CD4-positive, alpha-beta T cell treated with Interleukin-6 for 4 hours (primary cell): Measurements from ENCODE around the gene C3orf33.

Source experiments
- DNase-seq: peaks from one replicate; pipeline ENCODE4 v3.0.0-alpha.2; 2020; ENCODE audit warnings: mixed read lengths

C3orf33 gene

GRCh38 chr3:155785662-155786295 is 20.3 kb downstream of the C3orf33 start:
- no peak for DNase-seq

DNA sequence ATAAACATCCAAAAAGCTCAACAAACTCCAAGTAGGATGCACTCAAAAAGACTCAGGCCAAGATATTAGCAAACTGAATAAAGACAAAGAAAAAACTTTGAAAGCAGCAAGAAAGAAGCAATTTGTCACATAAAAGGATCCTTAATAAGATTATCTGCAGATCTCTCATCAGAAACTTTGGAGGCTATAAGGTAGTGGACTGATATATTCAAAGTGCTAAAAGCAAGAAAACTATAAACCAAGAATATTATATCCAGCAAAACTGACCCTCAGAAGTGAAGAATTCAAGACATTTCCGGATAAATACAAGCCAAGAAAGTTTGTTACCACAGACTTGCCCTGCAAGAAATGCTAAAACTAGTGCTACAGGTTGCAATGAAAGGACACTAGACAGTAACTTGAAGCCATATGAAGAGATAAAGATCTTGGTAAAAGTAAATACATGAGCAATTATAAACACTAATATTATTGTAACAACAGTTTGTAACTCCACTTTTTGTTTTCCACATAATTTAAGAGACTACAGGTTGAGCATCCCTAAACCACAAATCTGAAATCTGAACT is 23.6 kb downstream of the C3orf33 start:
- DNase-seq = no peak

- no peak for DNase-seq
These were observed 25.8 kb downstream of the C3orf33 start for GRCh38 chr3:155780291-155780690.

DNA sequence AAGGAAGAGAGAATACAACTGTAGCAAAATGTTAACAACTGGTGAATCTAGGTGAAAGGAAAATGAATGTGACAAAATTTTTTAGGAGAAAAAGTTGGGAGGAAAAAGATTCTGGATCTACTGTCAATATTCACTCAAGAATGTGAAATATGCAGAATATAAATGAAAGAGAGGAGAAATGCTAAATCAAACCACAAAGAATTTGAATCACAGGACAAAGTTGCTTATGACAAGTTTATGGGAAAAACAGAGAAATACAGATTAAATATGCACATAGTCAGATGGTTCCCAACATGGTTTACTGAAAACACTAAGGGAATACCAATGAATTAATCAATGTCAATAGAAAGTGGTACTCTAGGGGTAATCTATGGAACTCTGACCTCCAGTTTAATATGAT is 27.6 kb downstream of the C3orf33 start:
- no peak for DNase-seq

DNA sequence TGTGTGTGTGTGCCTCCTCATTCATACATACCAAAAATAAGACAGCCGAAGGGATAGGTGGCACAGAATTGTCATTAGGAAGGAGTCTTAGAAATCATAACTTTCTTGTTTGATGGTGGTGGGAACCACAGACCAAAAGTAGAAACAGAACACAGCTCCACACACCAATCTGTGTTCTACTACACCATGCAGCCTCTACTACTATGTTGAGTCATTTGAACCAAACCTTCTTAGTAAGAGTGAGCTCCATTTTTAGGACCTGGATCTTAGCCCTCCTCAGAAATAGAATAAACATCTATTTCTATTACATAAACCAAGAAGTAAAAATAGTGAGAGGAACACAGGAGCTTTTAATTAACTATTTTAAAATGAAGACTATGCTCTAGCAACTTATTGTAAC is 33.3 kb downstream of the C3orf33 start:
- no peak for DNase-seq

DNA sequence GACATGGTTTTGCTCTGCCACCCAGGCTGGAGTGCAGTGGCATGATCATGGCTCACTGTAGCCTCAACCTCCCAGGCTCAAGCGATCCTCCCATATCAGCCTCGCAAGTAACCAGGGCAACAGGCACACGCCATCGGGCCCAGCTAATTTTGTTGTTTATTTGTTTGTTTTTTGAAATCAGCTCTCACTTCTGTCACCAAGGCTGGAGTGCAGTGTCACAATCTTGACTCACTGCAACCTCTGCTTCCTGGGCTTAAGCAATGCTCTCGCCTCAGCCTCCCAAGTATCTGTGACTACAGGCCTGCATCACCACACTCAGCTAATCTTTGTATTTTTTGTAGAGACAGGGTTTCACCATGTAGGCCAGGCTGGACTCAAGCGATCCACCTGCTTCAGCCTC is 35.0 kb downstream of the C3orf33 start:
- DNase-seq = no peak

DNA sequence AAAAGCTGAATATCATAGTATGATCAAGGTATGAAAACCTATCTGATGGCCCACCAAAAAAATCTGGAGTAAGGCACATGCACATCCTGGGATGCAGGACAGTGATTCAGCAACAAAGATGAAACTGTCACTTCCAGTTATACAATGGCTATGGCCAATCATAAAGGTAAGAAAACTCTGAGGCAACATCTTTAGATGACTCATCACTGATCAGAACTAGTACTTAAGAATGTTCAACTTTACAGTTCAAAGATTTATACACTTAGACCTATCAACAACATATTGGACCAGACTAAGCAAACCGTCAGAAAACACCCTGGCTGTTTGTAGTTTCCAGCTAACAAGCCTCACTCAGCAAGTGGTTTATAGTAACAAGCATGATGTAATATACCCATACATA is 39.9 kb downstream of the C3orf33 start:
- no peak for DNase-seq

DNA sequence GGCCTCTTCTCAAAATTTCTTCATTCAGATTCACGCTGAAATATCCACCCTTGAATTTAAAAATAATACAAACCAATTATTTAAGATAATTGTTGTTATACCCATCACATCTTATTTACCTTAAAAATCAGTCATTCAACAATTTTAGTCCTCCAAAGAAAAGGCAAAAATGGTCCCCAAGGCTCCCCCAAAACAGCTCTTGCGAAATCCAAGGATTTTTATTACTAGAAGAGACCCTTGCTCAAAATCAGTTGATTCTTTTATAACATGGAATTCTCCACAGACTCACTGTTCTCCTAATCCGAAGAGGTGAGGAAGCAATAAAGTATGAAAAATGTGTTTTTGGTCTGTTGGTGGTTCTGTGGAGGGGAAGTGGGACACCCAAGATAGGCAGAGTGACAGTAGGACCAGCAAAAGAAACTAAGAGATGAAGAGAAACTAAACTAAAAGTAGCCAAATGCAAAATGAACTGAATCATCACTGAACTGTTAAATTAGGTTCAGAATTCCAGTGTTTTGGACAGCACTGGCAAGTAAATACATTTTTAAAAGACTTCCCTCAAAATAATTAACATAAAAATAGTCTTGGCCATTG is 42.1 kb downstream of the C3orf33 start:
- DNase-seq = no peak

GRCh38 chr3:155760653-155761052 is 45.4 kb downstream of the C3orf33 start:
- no peak for DNase-seq

DNA sequence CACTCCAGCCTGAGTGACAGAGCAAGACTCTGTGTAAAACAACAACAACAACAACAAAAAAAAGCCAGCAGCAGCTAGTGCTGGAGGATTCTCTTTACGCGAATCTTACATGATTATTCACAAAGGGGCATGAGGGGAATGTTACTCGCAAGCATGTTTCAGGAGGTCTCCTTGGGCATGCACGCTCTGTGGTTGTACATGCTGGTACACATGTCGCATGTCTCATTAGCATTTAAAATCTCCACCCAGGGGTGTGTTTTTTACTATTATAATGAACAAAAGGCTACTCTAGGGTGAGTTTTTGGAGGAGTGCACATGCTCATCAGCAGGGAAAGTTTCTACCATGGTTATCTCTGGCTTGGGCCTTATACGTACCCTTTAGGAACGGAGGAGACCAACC is 48.5 kb downstream of the C3orf33 start:
- DNase-seq = no peak

- peak; percentile 12 for DNase-seq
These were observed 52.9 kb downstream of the C3orf33 start for GRCh38 chr3:155753038-155753639.

GRCh38 chr3:155748611-155749365 is 57.3 kb downstream of the C3orf33 start:
- DNase-seq = no peak

GRCh38 chr3:155747946-155748290 is 58.2 kb downstream of the C3orf33 start:
- DNase-seq = no peak

DNA sequence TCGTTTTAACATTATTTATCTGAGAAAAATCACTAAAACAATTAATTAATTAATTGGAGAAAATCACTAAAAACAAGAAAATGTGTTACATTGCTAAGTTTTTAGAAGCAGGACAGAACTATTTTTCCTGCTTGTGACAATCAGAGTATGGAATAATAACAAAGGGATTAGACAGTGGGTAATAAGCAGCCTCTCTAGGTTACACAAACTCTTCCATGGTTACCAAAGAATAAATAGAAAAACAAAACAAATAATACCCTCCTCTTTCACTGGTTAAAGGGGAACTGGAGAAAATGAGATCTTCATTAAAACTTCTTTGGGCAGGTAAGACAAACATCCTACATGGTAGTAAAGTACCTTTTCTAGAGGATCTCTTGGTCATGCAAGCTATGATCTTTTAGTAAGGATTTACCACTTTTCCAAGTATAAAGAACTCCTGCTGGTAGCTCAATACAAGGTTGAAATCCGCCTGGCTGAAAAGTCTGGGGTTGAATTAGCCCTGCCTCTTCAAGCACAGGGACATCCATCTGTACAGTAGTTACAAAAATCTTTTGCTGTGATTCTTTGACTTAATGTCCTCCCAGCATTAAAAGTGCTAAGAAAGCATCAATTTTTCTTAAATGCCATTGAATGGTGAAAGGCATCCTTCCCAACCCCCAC is 58.7 kb downstream of the C3orf33 start:
- no peak for DNase-seq

GRCh38 chr3:155746703-155747102 is 59.4 kb downstream of the C3orf33 start:
- DNase-seq = no peak

DNA sequence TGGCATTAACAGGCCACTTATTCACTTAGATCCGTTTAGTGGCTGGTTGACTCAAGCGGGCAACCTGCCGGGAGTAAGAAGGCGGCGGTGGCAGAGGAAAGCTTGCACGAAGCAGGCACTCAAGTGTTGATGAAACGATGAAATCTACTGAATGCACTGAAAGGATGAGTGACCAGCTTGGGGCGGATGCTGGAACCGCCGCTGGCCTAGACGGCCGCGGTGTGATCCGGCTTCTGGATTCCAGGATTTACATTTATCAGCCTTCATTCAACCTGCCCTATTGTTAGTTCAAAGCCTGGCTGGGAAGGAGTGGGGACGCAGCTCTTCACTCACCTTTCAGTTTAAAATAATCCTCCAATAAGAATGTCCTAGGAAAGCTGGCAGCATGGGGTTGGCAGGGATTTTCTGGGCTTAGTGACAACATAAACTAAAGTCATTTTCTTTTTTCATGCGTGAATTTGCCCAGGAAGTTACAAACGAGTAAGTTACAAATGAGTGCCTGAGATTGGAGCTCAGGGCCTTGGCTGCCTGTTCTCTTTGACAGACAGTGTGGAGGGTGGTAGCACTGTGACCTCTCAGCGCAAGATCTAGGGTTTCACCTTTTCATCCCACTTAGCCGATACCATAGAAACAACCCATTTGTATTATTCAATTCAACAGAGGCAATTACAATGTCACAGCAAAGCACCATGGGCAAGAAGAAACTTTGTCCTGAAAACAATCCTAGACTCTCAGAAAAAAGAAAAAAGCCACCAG is 60.1 kb downstream of the C3orf33 start:
- DNase-seq = peak; percentile 7

GRCh38 chr3:155744626-155745324 is 61.3 kb downstream of the C3orf33 start, which contains the start of gene PLCH1:
PLCH1 (minus strand) TSS chr3:155745071; CDS start chr3:155704224, 40,847 bp downstream.
- DNase-seq = peak; percentile 44

DNA sequence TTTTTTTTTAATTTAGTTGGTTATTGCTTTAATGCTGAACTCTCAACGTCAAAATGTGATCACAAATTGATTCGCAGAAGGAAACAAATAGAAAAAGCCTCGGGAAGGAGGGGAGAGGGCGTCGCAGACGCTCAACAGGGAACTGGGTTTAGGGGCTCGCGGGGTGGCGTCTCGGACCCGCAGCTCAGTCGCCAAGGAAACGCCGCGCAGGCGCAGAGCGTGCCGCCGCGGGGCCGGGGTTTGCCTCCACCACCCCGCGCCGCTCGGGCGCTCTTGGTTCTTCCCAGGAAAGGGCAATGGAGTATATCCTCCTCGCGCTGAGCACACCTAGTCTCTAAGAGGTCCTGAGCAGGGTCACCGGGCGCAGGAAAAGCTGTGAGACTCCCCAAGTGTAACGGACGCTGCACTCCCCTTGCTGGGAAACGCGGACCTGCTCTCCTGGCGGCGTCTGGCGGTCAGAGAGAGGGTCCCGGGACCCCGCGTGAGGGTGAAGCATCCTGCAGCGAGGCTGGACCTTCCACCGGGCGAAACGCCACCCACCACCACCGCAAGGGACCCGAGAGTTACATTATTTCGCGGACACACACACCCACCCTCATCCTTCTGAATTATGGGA is 62.0 kb downstream of the C3orf33 start:
- peak; percentile 54 for DNase-seq

- no peak for DNase-seq
These were observed 62.5 kb downstream of the C3orf33 start for GRCh38 chr3:155743606-155744005.

GRCh38 chr3:155742349-155742965 is 63.6 kb downstream of the C3orf33 start:
- DNase-seq = no peak

- DNase-seq = no peak
These were observed 64.5 kb downstream of the C3orf33 start for GRCh38 chr3:155741603-155742002.
